Thoracic aorta (tissue), 2 donors: ENCODE measurements around the gene RSBN1L. TPM values are rescaled to one million over a fixed set of nuclear protein-coding genes. Genes with fewer than 3 reads are reported as not detected.

Experiments used
- ATAC-seq: fragments of 150-250 bp; one replicate; pipeline ENCODE4 v1.8.0; 2017; ENCODE audit warnings: low read depth; ENCODE audit not compliant: insufficient number of reproducible peaks, low FRiP score
- DNase-seq: peaks from one replicate; pipeline ENCODE4 v3.0.0-alpha.2; 2020; ENCODE audit warnings: low spot score
- H3K27ac ChIP-seq, 2 donors: fragments of 200-600 bp; sonication (generic); 1 replicate in 1 of 2; 2 replicates in 1 of 2; pipeline ENCODE4 v1.5.1; 2016; ENCODE audit warnings: mild to moderate bottlenecking in 2 of 2, moderate library complexity in 2 of 2
- H3K27me3 ChIP-seq: fragments of 200-600 bp; sonication (generic); replicated peaks from 2 replicates; pipeline ENCODE4 v1.6.0; 2016; ENCODE audit warnings: mild to moderate bottlenecking; ENCODE audit not compliant: insufficient read depth
- H3K36me3 ChIP-seq: fragments of 200-600 bp; sonication (generic); one replicate; pipeline ENCODE4 v1.5.1; 2016
- H3K4me1 ChIP-seq, 2 donors: fragments of 200-600 bp; sonication (generic); 1 replicate in 1 of 2; 2 replicates in 1 of 2; pipeline versions ENCODE4 v1.5.1 to v1.6.0; 2016; ENCODE audit warnings: low read depth in 2 of 2, mild to moderate bottlenecking in 1 of 2; ENCODE audit not compliant: control insufficient read depth in 1 of 2
- H3K4me3 ChIP-seq: fragments of 200-600 bp; sonication (generic); 2 replicates; pipeline ENCODE4 v1.5.1; 2016; ENCODE audit warnings: mild to moderate bottlenecking
- H3K9me3 ChIP-seq: fragments of 200-600 bp; sonication (generic); 2 replicates; pipeline ENCODE4 v1.5.1; 2016
- CTCF ChIP-seq: fragments of 200-600 bp; sonication (generic); IDR thresholded peaks from one replicate; pipeline ENCODE4 v1.5.1; 2019; ENCODE audit warnings: antibody characterized with exemption
- total RNA-seq, 2 donors: library from RNA; depleted of rRNA; stranded (reverse); fragments of >200 nt; gene quantifications; one replicate each; pipeline versions ENCODE4 v1.1.0 to v1.2.3, GENCODE V29; 2016

RSBN1L gene
- total RNA-seq, 2 donors from 2014 or later: 14.8 to 27.7 TPM

GRCh38 chr7:77738871-77739270 lies 42.6 kb downstream of the RSBN1L start:
- ATAC-seq: no peak
- Histone ChIP-seq H3K27ac (no peak overlapping the region), H3K4me3 (no peak overlapping the region), H3K36me3 (no peaks in the 10 kb centered on the region), H3K4me1 (peaks cover 16% of the 10 kb centered on the region in 2 donors), H3K27me3 (no peaks in the 10 kb centered on the region), H3K9me3 (no peaks in the 10 kb centered on the region)
- DNase-seq: no peak
- no peak for TF ChIP-seq CTCF

DNA sequence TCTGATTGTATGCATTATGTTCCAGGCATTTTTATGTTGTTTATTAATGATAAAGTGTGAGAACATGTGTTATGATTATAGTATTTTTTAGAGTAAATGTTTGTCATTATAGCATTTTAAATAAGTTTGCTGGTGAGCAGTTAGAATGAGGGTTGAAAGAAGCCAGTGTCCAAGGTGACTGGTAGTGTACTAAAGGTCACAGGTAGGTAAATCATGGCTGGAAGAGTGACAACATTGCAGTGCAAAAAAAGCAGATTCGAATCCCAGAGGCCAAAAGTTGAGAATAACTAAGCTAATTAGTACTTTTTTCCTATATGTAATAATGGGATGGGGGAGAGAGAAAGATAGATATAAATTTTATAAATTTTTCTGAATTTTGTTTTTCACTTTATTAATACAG lies 44.0 kb downstream of the RSBN1L start:
- Histone ChIP-seq H3K4me3 (no peak overlapping the region), H3K9me3 (no peaks in the 10 kb centered on the region), H3K27ac (no peak overlapping the region), H3K36me3 (no peaks in the 10 kb centered on the region), H3K4me1 (peaks cover 8% of the 10 kb centered on the region in 2 donors), H3K27me3 (no peaks in the 10 kb centered on the region)
- DNase-seq (no peak), ATAC-seq (no peak)
- TF ChIP-seq CTCF: no peak

DNA sequence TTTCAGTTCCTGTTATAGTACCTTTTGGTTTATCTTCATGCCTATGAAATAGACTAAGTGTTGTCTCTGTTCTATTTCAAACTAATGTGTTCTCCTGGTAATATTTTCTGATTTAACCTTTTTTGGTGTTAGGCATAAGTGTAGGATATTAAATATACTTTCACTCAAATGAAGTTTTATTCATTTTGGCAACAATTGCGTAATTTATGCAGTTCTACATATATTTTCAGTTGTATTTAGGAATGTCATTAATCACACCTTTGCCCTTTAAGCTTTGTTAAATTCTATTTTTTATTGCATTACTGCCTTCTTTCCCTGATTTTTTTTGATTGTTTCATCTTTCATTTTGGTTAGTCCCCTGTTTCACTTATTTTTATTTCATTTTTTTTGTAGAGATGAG lies 47.3 kb downstream of the RSBN1L start:
- ATAC-seq: no peak

DNA sequence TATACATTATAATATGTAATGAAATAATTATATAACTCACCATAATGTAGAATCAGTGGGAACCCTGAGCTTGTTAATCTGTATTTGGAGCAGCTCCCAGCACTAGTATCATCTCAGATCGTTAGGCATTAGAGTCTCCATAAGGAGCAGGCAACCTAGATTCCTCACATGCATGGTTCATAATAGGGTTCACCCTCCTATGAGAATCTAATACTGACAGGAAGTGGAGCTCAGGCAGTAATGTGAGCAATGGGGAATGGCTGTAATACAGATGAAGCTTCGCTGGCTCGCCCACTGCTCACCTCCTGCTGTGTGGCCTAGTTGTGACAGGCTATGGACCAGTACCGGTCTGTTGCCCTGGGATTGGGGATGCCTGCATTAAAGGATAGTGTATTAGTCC lies 49.5 kb downstream of the RSBN1L start:
- TF ChIP-seq CTCF: no peak
- H3K27ac ChIP-seq: no peak overlapping the region
- DNase-seq (no peak), ATAC-seq (no peak)
- no peaks in the 10 kb centered on the region for H3K9me3 ChIP-seq
- no peaks in the 10 kb centered on the region for H3K4me1 ChIP-seq
- H3K4me3 ChIP-seq: no peak overlapping the region
- no peaks in the 10 kb centered on the region for H3K27me3 ChIP-seq
- H3K36me3 ChIP-seq: no peaks in the 10 kb centered on the region

More for the DNA sequence above, 47.3 kb downstream of the RSBN1L start:
- H3K9me3 ChIP-seq: no peaks in the 10 kb centered on the region
- H3K4me1 ChIP-seq: no peaks in the 10 kb centered on the region
- H3K27me3 ChIP-seq: no peaks in the 10 kb centered on the region
- no peak for TF ChIP-seq CTCF
- H3K4me3 ChIP-seq: no peak overlapping the region
- no peak overlapping the region for H3K27ac ChIP-seq
- H3K36me3 ChIP-seq: no peaks in the 10 kb centered on the region
- no peak for DNase-seq

DNA sequence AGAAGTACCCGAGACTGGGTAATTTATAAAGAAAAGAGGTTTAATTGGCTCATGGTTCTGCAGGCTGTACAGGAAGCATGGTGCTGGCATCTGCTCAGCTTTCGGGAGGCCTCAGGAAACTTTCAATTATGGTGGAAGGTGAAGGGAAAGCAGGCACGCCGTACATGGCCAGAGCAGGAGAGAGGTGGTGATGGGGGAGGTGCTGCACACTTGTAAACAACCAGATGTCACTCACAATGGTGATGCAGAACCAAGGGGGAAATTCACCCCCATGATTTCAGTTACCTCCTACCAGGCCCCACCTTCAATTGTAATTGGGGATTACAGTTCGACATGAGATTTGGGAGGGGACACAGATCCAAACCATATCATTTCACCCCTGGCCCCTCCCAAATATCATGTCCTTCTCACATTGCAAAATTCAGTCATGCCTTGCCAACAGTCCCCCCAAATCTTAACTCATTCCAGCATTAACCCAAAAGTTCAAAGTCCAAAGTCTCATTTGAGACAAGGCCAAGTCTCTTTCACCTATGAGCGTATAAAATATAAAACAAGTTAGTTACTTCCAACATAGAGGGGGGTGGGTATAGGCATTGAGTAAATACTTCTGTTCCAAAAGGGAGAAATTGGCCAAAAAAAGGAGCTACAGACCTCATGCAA lies 50.0 kb downstream of the RSBN1L start:
- no peak overlapping the region for H3K4me3 ChIP-seq
- no peak for TF ChIP-seq CTCF
- no peak overlapping the region for H3K27ac ChIP-seq
- H3K4me1 ChIP-seq: no peaks in the 10 kb centered on the region
- H3K36me3 ChIP-seq: no peaks in the 10 kb centered on the region
- no peaks in the 10 kb centered on the region for H3K9me3 ChIP-seq
- no peak for DNase-seq
- no peaks in the 10 kb centered on the region for H3K27me3 ChIP-seq
- no peak for ATAC-seq
